H1 (cell line): ENCODE data around the gene MAP7D1. TPM values are rescaled to one million over a fixed set of nuclear protein-coding genes. Genes with fewer than 3 reads are reported as not detected.
A peak's percentile ranks its signal among the peaks of the same experiment; 100 is the strongest.

ENCODE experiments used
- CTCF ChIA-PET: fragments of 300-600 bp; sonication (Branson Sonifier 250); formaldehyde crosslinking; loops from one replicate; lab custom pipeline; 2021; ENCODE audit not compliant: partially characterized antibody; lab: Charles Lee
- POLR2A ChIA-PET: fragments of 300-600 bp; sonication (Branson Sonifier 250); formaldehyde crosslinking; loops from one replicate; lab custom pipeline; 2021; ENCODE audit warnings: inconsistent platforms; ENCODE audit not compliant: partially characterized antibody; lab: Charles Lee
- DNase-seq, 2 experiments: peaks; one replicate each; pipeline versions ENCODE4 v3.0.0 to v3.0.0-alpha.2; 2010 to 2022; ENCODE audit warnings: low spot score in 2 of 2, low read depth in 1 of 2, mixed read lengths in 1 of 2
- FAIRE-seq: peaks from 2 replicates; lab custom pipeline; 2011; peaks lifted over from hg19 to GRCh38; lab: Jason Lieb, UNC
- H2AFZ ChIP-seq: 2 replicates; pipeline ENCODE4 v1.8.1; 2012; ENCODE audit warnings: low read length, inconsistent platforms
- H2AK5ac ChIP-seq: 2 replicates; pipeline ENCODE4 v1.6.1; 2013; ENCODE audit warnings: low read depth, low read length
- H2BK120ac ChIP-seq: replicated peaks from 2 replicates; pipeline ENCODE3; 2013; ENCODE audit warnings: low read depth, low read length, inconsistent platforms
- H2BK12ac ChIP-seq: 2 replicates; pipeline ENCODE4 v1.6.1; 2013; ENCODE audit warnings: low read depth, low read length
- H2BK15ac ChIP-seq: 2 replicates; pipeline ENCODE4 v1.6.1; 2013; ENCODE audit warnings: low read length
- H2BK20ac ChIP-seq: 2 replicates; pipeline ENCODE4 v1.6.1; 2013; ENCODE audit warnings: low read length
- H2BK5ac ChIP-seq: 2 replicates; pipeline ENCODE4 v1.6.1; 2013; ENCODE audit warnings: low read depth, low read length
- H3K14ac ChIP-seq: 2 replicates; pipeline ENCODE4 v1.6.1; 2013; ENCODE audit warnings: inconsistent platforms; ENCODE audit not compliant: insufficient read length
- H3K18ac ChIP-seq: 2 replicates; pipeline ENCODE4 v1.6.1; 2013; ENCODE audit warnings: low read length; ENCODE audit errors: extremely low read depth
- H3K23ac ChIP-seq: 2 replicates; pipeline ENCODE4 v1.6.1; 2013; ENCODE audit warnings: inconsistent platforms; ENCODE audit not compliant: insufficient read length
- H3K23me2 ChIP-seq: 2 replicates; pipeline ENCODE4 v1.6.1; 2013; ENCODE audit warnings: low read depth, low read length
- H3K27ac ChIP-seq: 2 replicates; pipeline ENCODE4 v1.6.1; 2011; ENCODE audit warnings: low read depth, low read length, inconsistent platforms
- H3K27me3 ChIP-seq, 4 experiments: replicated peaks in 1 of 4; 1 replicate in 1 of 4; 2 replicates in 3 of 4; pipeline versions ENCODE4 v1.6.1 to v1.8.1; 2011 to 2013; ENCODE audit warnings: low read length in 3 of 4, mild to moderate bottlenecking in 3 of 4, inconsistent platforms in 2 of 4, mixed read lengths in 2 of 4, moderate library complexity in 1 of 4; ENCODE audit not compliant: control insufficient read depth in 3 of 4, insufficient read depth in 3 of 4; ENCODE audit errors: extremely low read depth in 1 of 4
- H3K36me3 ChIP-seq, 4 experiments: 2 replicates each; pipeline versions ENCODE4 v1.6.1 to v1.8.1; 2011 to 2013; ENCODE audit warnings: mild to moderate bottlenecking in 4 of 4, low read length in 3 of 4, moderate library complexity in 2 of 4, control low read depth in 1 of 4, inconsistent platforms in 1 of 4; ENCODE audit not compliant: insufficient read depth in 4 of 4, control insufficient read depth in 2 of 4
- H3K4ac ChIP-seq: replicated peaks from 2 replicates; pipeline ENCODE3; 2013; ENCODE audit warnings: low read length, low read depth, mixed read lengths, inconsistent platforms; ENCODE audit not compliant: insufficient read length
- H3K4me1 ChIP-seq, 4 experiments: replicated peaks in 1 of 4; 1 replicate in 1 of 4; 2 replicates in 3 of 4; pipeline versions ENCODE4 v1.6.1 to v1.8.1; 2011 to 2013; ENCODE audit warnings: low read length in 3 of 4, inconsistent platforms in 2 of 4, mixed read lengths in 1 of 4; ENCODE audit not compliant: insufficient read depth in 4 of 4, control insufficient read depth in 3 of 4
- H3K4me2 ChIP-seq, 2 experiments: 2 replicates each; pipeline versions ENCODE4 v1.6.1 to v1.8.1; 2011 to 2013; ENCODE audit warnings: low read depth in 2 of 2, low read length in 2 of 2, control low read depth in 1 of 2, inconsistent platforms in 1 of 2, mild to moderate bottlenecking in 1 of 2; ENCODE audit not compliant: insufficient read depth in 1 of 2
- H3K4me3 ChIP-seq, 4 experiments: fragments of 200-600, 300-600 bp in 1 of 4; sonication (generic), shearing (Covaris generic), sonication (Bioruptor Twin) in 1 of 4; 2 replicates each; pipeline versions ENCODE4 v1.5.1 to v1.8.1; 2011 to 2016; ENCODE audit warnings: low read length in 4 of 4, low read depth in 3 of 4, control low read depth in 2 of 4, inconsistent platforms in 2 of 4, mild to moderate bottlenecking in 2 of 4, mixed read lengths in 1 of 4, moderate library complexity in 1 of 4; ENCODE audit not compliant: insufficient read depth in 2 of 4; ENCODE audit errors: extremely low read depth in 1 of 4
- H3K56ac ChIP-seq: replicated peaks from 2 replicates; pipeline ENCODE3; 2013; ENCODE audit warnings: low read depth, mild to moderate bottlenecking, mixed read lengths, low read length, inconsistent platforms; ENCODE audit not compliant: insufficient read length
- H3K79me1 ChIP-seq: 2 replicates; pipeline ENCODE4 v1.6.1; 2013; ENCODE audit warnings: low read depth, low read length, control low read depth
- H3K79me2 ChIP-seq, 2 experiments: 2 replicates each; pipeline versions ENCODE4 v1.6.1 to v1.8.1; 2012 to 2013; ENCODE audit warnings: low read length in 2 of 2, mild to moderate bottlenecking in 2 of 2, inconsistent platforms in 1 of 2; ENCODE audit not compliant: insufficient read depth in 2 of 2, control insufficient read depth in 1 of 2
- H3K9ac ChIP-seq, 4 experiments: replicated peaks in 1 of 4; 1 replicate in 1 of 4; 2 replicates in 3 of 4; pipeline versions ENCODE4 v1.6.1 to v1.8.1; 2011 to 2013; ENCODE audit warnings: low read depth in 3 of 4, low read length in 3 of 4, control low read depth in 2 of 4, mild to moderate bottlenecking in 2 of 4, moderate library complexity in 2 of 4, inconsistent platforms in 1 of 4; ENCODE audit errors: extremely low read depth in 1 of 4
- H3K9me3 ChIP-seq, 2 experiments: 2 replicates each; pipeline versions ENCODE4 v1.6.1 to v1.8.1; 2012 to 2013; ENCODE audit warnings: mild to moderate bottlenecking in 2 of 2, moderate library complexity in 2 of 2, control low read depth in 1 of 2, inconsistent platforms in 1 of 2, low read depth in 1 of 2, low read length in 1 of 2, mixed read lengths in 1 of 2; ENCODE audit not compliant: insufficient read depth in 2 of 2
- H4K20me1 ChIP-seq, 2 experiments: replicated peaks in 1 of 2; 2 replicates each; pipeline versions ENCODE3 to v1.8.1; 2011 to 2013; ENCODE audit warnings: inconsistent platforms in 2 of 2, low read length in 2 of 2, mild to moderate bottlenecking in 1 of 2; ENCODE audit not compliant: insufficient read depth in 2 of 2, control insufficient read depth in 1 of 2
- H4K5ac ChIP-seq: 2 replicates; pipeline ENCODE4 v1.6.1; 2013; ENCODE audit warnings: low read length, low read depth, mixed read lengths, inconsistent platforms; ENCODE audit not compliant: insufficient read length
- H4K8ac ChIP-seq: 2 replicates; pipeline ENCODE4 v1.8.0; 2013; ENCODE audit warnings: mild to moderate bottlenecking, moderate library complexity, low read length, inconsistent platforms; ENCODE audit not compliant: insufficient read depth; ENCODE audit errors: extremely low read depth
- H4K91ac ChIP-seq: replicated peaks from 2 replicates; pipeline ENCODE3; 2013; ENCODE audit warnings: low read length, mixed read lengths, inconsistent platforms; ENCODE audit not compliant: insufficient read length
- EP300 ChIP-seq, 2 experiments: IDR thresholded peaks; 1 replicate in 1 of 2; 2 replicates in 1 of 2; pipeline ENCODE4 v1.6.1; 2011 to 2012; ENCODE audit warnings: low read depth in 2 of 2, low read length in 2 of 2, mild to moderate bottlenecking in 2 of 2, borderline replicate concordance in 1 of 2, inconsistent platforms in 1 of 2, moderate library complexity in 1 of 2
- WGBS, 2 experiments: shearing (Covaris generic) in 1 of 2; methylation state at CpG; one replicate each; pipeline versions ENCODE4 v1.1.6 to v1.1.7; 2013 to 2015; ENCODE audit warnings: low lambda C conversion rate in 2 of 2, mixed read lengths in 2 of 2, inconsistent platforms in 1 of 2, low coverage in 1 of 2, missing lambda C conversion rate in 1 of 2; ENCODE audit not compliant: insufficient replicate concordance in 2 of 2, insufficient coverage in 1 of 2, insufficient read length in 1 of 2; ENCODE audit errors: extremely low coverage in 1 of 2, missing lambda C conversion rate in 1 of 2; 5-methylcytosine and 5-hydroxymethylcytosine counted together
- polyA plus RNA-seq, 7 experiments: library from polyadenylated mRNA; depleted of rRNA in 3 of 7; stranded (reverse) in 5 of 7; unstranded in 2 of 7; fragments of >200 nt in 5 of 7; fragments of 200-250 nt in 2 of 7; gene quantifications; 1 replicate in 5 of 7; 2 replicates in 1 of 7; 4 replicates in 1 of 7; pipeline versions ENCODE4 v1.2.1 to v1.2.3, GENCODE V29; 2011 to 2013; ENCODE audit warnings: missing spikeins in 2 of 7, mixed read lengths in 2 of 7
- total RNA-seq: library from RNA; stranded (reverse); fragmentation: NEBNext Ultra II Directional; extraction: Animal tissue kit (Norgen Biotek cat#: 25700); gene quantifications from 2 replicates; pipeline ENCODE4 v1.2.1, GENCODE V29; 2021

The MAP7D1 gene
- total and polyA plus RNA-seq, 2 of the 8 experiments (the other 6 are each of a cell fraction or from before 2014, with no cell fraction given), result 18.2 to 52.4 TPM

GRCh38 chr1:36134031-36134430 is 21.9 kb upstream of the MAP7D1 start:
- H3K4me2 ChIP-seq, result no peak overlapping the region
- no peaks in the 10 kb centered on the region for H3K79me2 ChIP-seq
- H3K27me3 ChIP-seq, result no peaks in the 10 kb centered on the region
- H3K36me3 ChIP-seq, result peaks cover 0 to 3% (median 0%) of the 10 kb centered on the region in 4 experiments; a peak in 4 of 8 replicates
- H2BK20ac ChIP-seq, result no peak overlapping the region
- peak overlapping the region; percentile 17; the same call in 1 of the 2 replicates for H2BK12ac ChIP-seq
- no peak overlapping the region for H4K5ac ChIP-seq
- no peak overlapping the region for H3K56ac ChIP-seq
- H3K27ac ChIP-seq, result no peak overlapping the region
- peaks cover 0 to 2% (median 0%) of the 10 kb centered on the region in 4 experiments; a peak in 2 of 7 replicates for H3K4me1 ChIP-seq
- H3K14ac ChIP-seq, result no peak overlapping the region
- FAIRE-seq, result no peak
- 0 out of 2 replicates have a peak overlapping the region, but pooled peaks have one; percentile 52 for H2BK5ac ChIP-seq
- no peak overlapping the region for H2BK120ac ChIP-seq
- ChIA-PET POLR2A (interaction anchor here (1.1 to 9.3 kb wide), 3 partner anchors 15 to 45 kb away, joined by 3 to 61 read pairs (median 7); partner anchors contain the start of gene TRAPPC3), CTCF (interaction anchor here (0.7 to 20.9 kb wide), 21 partner anchors 9 to 279 kb away, joined by 3 to 738 read pairs (median 4); partner anchors contain the start of genes ADPRS, MAP7D1, SH3D21 and TRAPPC3)
- H3K23me2 ChIP-seq, result no peaks in the 10 kb centered on the region
- H3K9me3 ChIP-seq, result no peaks in the 10 kb centered on the region
- H3K23ac ChIP-seq, result no peak overlapping the region
- H4K91ac ChIP-seq, result no peak overlapping the region
- DNase-seq, result no peak
- H3K9ac ChIP-seq, result no peak overlapping the region
- H2AFZ ChIP-seq, result no peak overlapping the region
- H3K4ac ChIP-seq, result no peak overlapping the region
- H4K8ac ChIP-seq, result peak overlapping the region; percentile 45; the same call in 1 of the 2 replicates
- WGBS, 2 experiments, result 92% methylated on average over 5 of the region's 6 CpGs; no CpG with 5 or more reads in 1 of the 2 experiments
- no peak overlapping the region for H3K4me3 ChIP-seq
- no peak overlapping the region for H2BK15ac ChIP-seq
- H3K18ac ChIP-seq, result no peak overlapping the region
- peaks cover 0 to 2% of the 10 kb centered on the region in 2 experiments for H4K20me1 ChIP-seq
- no peaks in the 10 kb centered on the region for H3K79me1 ChIP-seq
- no peak overlapping the region for H2AK5ac ChIP-seq
- TF ChIP-seq EP300 (IDR thresholded peaks at IDR 0.05; ENCODE audit: borderline replicate concordance in 1 of 2, low read depth in 2 of 2, low read length in 2 of 2), result no peak
